Psoas muscle (tissue), 8 donors: Measurements from ENCODE around the gene CAGE1. TPM values are rescaled to one million over a fixed set of nuclear protein-coding genes. Genes with fewer than 3 reads are reported as not detected.

Experiments
- ATAC-seq, 4 donors: fragments of 200-7000 bp; cut with Tn5 transposase; one replicate each; pipeline ENCODE4 v1.9.1; 2020; ENCODE audit warnings: moderate library complexity in 3 of 4, mild to moderate bottlenecking in 2 of 4
- DNase-seq, 2 donors: peaks; one replicate each; pipeline ENCODE4 v3.0.0-alpha.2; 2020
- H3K27ac ChIP-seq: fragments of 200-600 bp; one replicate; pipeline ENCODE4 v1.8.0; 2022
- H3K27me3 ChIP-seq, 3 donors: fragments of 200-600 bp in 1 of 3; one replicate each; pipeline versions ENCODE4 v1.6.1 to v1.8.0; 2013 to 2022; ENCODE audit warnings: low read length in 2 of 3, mild to moderate bottlenecking in 2 of 3, moderate library complexity in 1 of 3; ENCODE audit not compliant: insufficient read depth in 3 of 3
- H3K36me3 ChIP-seq, 2 donors: fragments of 200-600 bp in 1 of 2; one replicate each; pipeline versions ENCODE4 v1.6.1 to v1.8.0; 2013 to 2022; ENCODE audit warnings: low read depth in 1 of 2, mild to moderate bottlenecking in 1 of 2, moderate library complexity in 1 of 2; ENCODE audit not compliant: insufficient read depth in 1 of 2
- H3K4me1 ChIP-seq: fragments of 200-600 bp; one replicate; pipeline ENCODE4 v1.8.0; 2022
- H3K4me3 ChIP-seq: fragments of 200-600 bp; one replicate; pipeline ENCODE4 v1.8.0; 2022; ENCODE audit warnings: mild to moderate bottlenecking
- H3K9me3 ChIP-seq: fragments of 200-600 bp; one replicate; pipeline ENCODE4 v1.8.0; 2022
- WGBS, 3 donors: extraction: QIAGEN DNeasy Blood & Tissue Kit; methylation state at CpG; one replicate each; pipeline versions ENCODE4 v1.1.6 to v1.1.7; 2013; 5-methylcytosine and 5-hydroxymethylcytosine counted together
- intact Hi-C, 2 donors: fragments of 100-400 bp; cut with DNase I; formaldehyde crosslinking; loops; one replicate each; pipeline versions ENCODE4 v1.11.0 to v1.14.2; 2022
- polyA plus RNA-seq, 3 donors: library from polyadenylated mRNA; stranded (reverse); fragments of 200-250 nt; gene quantifications; one replicate each; pipeline ENCODE4 v1.2.3, GENCODE V29; 2013
- total RNA-seq, 4 donors: library from RNA; stranded (reverse); fragmentation: NEBNext Ultra II Directional in 2 of 4; extraction: Animal tissue kit (Norgen Biotek cat#: 25700) in 2 of 4; gene quantifications; one replicate each; pipeline versions ENCODE4 v1.2.1 to v1.2.4, GENCODE V29; 2021 to 2023
- TF ChIP-seq, protein P1 (sequence below): fragments of 200-600 bp; IDR thresholded peaks from one replicate; pipeline ENCODE4 v1.8.0; 2022; ENCODE audit warnings: antibody characterized with exemption
- donor health status: healthy with polysubstance abuse.
- donor health status: DM: no; HTN: no; CAD: no; lungs with moderate emphysema.
- donor health status: Bipolar disorder and iron deficiency.
- donor health status: healthy.
- donor health status: DM: yes; HTN: yes; CAD: no.
- donor health status: DM: no; HTN: no; CAD: no.
- donor health status: DM: no; HTN: no; CAD: no.
- donor health status: DM: yes; HTN: yes; CAD: no.

Gene CAGE1
- total and polyA plus RNA-seq, 7 donors, result 0.08 TPM; not detected in 6

DNA sequence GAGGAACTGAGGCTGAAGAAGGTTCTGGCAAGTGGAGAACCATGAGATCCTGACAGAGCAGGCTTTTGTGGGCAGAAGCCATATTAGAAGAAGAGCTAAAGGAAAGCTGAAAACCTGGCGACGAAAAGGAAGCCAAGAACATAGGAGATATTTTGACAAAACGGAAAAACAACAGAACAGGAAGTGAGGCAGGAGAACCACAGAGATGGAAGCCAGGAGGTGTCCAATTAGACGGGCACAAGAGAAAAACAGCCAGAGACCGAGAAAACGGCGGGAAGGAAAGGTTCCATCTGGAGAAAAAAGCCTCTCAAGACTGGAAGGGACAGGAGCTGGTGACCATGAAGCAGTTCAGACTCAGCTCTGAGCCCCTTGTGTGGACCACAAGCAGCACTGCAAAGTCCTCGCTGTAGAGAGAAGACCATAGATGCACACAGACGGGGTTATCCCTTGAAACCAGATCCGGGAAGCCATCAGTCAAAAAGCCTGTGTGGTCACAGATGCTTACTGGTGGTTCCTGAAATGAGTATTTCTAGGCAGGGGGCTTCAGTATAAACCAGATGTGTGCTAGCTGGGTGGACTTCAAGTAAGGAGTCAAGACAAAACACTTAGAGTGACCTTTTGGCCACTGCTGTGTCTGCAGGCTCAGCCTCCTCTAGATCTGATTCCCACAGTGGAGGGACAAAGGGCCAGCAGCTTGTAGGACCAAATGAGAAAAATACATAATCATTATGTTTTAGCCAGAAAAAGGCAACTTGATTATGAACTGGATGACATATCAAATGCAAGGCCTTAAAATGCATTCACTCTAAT lies 107.2 kb downstream of the CAGE1 start:
- WGBS, 3 donors, result 76 to 82% (median 79%) methylated on average over 10 of the region's 10 CpGs
- DNase-seq, result no peak
- H3K9me3 ChIP-seq, result no peaks in the 10 kb centered on the region
- TF ChIP-seq, protein P1, sequence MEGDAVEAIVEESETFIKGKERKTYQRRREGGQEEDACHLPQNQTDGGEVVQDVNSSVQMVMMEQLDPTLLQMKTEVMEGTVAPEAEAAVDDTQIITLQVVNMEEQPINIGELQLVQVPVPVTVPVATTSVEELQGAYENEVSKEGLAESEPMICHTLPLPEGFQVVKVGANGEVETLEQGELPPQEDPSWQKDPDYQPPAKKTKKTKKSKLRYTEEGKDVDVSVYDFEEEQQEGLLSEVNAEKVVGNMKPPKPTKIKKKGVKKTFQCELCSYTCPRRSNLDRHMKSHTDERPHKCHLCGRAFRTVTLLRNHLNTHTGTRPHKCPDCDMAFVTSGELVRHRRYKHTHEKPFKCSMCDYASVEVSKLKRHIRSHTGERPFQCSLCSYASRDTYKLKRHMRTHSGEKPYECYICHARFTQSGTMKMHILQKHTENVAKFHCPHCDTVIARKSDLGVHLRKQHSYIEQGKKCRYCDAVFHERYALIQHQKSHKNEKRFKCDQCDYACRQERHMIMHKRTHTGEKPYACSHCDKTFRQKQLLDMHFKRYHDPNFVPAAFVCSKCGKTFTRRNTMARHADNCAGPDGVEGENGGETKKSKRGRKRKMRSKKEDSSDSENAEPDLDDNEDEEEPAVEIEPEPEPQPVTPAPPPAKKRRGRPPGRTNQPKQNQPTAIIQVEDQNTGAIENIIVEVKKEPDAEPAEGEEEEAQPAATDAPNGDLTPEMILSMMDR, result no peak
- H3K36me3 ChIP-seq, result peaks cover under 1 to 59% of the 10 kb centered on the region in 2 donors
- H3K4me3 ChIP-seq, result no peak overlapping the region
- intact Hi-C loops, result no loop called here
- H3K27ac ChIP-seq, result no peak overlapping the region
- no peaks in the 10 kb centered on the region for H3K27me3 ChIP-seq
- ATAC-seq, result no peak
- no peaks in the 10 kb centered on the region for H3K4me1 ChIP-seq

Other genes with a start within 250 kb of the CAGE1 start
- 10 to 100 TPM; 29.9 to 37.3 (median 33.2) TPM for gene SSR1, start 76.5 kb downstream of the CAGE1 start, total RNA-seq
- 10 to 100 TPM; 17.9 to 40.4 (median 39.0) TPM for gene SSR1, start 76.5 kb downstream of the CAGE1 start, polyA plus RNA-seq
- 10 to 100 TPM in 3 of 4 donors, 1 to 10 TPM in 1; 8.5 to 26.1 (median 20.4) TPM for gene RIOK1, start 66 bp upstream of the CAGE1 start, total RNA-seq
- gene RIOK1, start 66 bp upstream of the CAGE1 start, polyA plus RNA-seq, result 10 to 100 TPM; 13.9 to 27.7 (median 24.2) TPM
- gene DSP, start 151.9 kb upstream of the CAGE1 start, total RNA-seq, result under 1 TPM; 0.25 to 0.49 (median 0.36) TPM
- under 1 TPM; 0.10 to 0.26 (median 0.11) TPM for gene DSP, start 151.9 kb upstream of the CAGE1 start, polyA plus RNA-seq
- gene SNRNP48, start 200.5 kb upstream of the CAGE1 start, total RNA-seq, result 10 to 100 TPM in 2 of 4 donors, 1 to 10 TPM in 2; 8.3 to 11.8 (median 10.1) TPM
- 10 to 100 TPM in 1 of 3 donors, 1 to 10 TPM in 2; 8.8 to 40.8 (median 9.9) TPM for gene SNRNP48, start 200.5 kb upstream of the CAGE1 start, polyA plus RNA-seq